ENCODE measurements around the gene TEX19.

DNA sequence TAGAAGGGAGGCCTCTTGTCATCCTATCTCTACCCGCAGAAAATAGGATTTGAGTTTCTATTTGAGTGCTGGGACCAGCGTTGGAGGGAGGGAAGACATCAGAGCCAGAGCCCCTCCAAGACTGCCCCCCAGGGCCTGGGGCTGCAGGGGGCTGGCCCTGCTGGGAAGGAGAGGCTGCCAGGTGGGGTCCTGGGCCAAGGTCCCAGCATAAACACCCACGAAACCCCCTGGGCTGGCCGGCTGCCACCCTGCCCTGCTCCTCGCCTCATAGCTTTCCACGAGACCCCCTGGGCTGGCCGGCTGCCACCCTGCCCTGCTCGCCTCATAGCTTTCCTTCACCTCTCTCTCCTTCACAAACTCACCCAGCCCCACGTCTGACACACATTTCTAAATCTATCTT, 10.6 kb upstream of the TEX19 start:
- TF ChIP-seq, protein P1, sequence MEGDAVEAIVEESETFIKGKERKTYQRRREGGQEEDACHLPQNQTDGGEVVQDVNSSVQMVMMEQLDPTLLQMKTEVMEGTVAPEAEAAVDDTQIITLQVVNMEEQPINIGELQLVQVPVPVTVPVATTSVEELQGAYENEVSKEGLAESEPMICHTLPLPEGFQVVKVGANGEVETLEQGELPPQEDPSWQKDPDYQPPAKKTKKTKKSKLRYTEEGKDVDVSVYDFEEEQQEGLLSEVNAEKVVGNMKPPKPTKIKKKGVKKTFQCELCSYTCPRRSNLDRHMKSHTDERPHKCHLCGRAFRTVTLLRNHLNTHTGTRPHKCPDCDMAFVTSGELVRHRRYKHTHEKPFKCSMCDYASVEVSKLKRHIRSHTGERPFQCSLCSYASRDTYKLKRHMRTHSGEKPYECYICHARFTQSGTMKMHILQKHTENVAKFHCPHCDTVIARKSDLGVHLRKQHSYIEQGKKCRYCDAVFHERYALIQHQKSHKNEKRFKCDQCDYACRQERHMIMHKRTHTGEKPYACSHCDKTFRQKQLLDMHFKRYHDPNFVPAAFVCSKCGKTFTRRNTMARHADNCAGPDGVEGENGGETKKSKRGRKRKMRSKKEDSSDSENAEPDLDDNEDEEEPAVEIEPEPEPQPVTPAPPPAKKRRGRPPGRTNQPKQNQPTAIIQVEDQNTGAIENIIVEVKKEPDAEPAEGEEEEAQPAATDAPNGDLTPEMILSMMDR (conservative IDR thresholded peaks at IDR 0.05) = no peak
- no peak for TF ChIP-seq EZH2 (IDR thresholded peaks at IDR 0.05; ENCODE audit: low read depth)
